Erythroblast (primary cell): Measurements from ENCODE around the gene TENM4.

Experiments
- GATA1 ChIP-seq: IDR thresholded peaks from 2 replicates; pipeline ENCODE4 v1.6.1; 2011; ENCODE audit warnings: low read depth, mild to moderate bottlenecking, control low read depth, low read length, moderate library complexity
- POLR2A ChIP-seq: IDR thresholded peaks from 2 replicates; pipeline ENCODE4 v1.6.1; 2011; ENCODE audit warnings: mild to moderate bottlenecking, low read length

DNA sequence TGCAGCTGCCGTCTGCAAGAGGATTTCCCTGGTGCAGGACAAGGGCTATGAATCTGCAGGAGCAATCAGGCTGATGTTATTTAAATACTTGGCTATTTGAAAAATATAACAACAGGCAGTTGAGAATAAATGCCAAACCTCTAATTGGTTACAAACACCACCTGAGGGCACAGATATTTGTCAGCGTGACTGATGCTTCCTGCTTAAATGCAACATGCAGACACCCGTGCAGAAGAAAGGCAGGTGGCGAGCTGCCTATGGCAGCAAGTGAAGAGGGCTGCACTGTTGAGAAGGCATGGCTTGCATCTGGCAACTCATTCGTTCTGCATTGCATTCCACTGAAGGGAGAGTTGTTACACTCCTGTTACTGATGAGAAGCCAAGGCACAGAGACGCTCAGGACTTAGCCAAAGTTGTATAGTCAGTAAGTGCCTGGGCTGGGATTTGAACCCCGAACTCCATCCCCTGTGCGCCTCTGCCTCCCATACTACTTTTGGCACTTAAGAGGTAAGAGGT lies 350.6 kb downstream of the TENM4 start:
- no peak for TF ChIP-seq POLR2A
- TF ChIP-seq GATA1: no peak
